Left ventricle myocardium inferior (tissue), 1 donor: ENCODE data around the gene GINS2. TPM values are rescaled to one million over a fixed set of nuclear protein-coding genes. Genes with fewer than 3 reads are reported as not detected.
A peak's percentile ranks its signal among the peaks of the same experiment; 100 is the strongest.

Source experiments
- DNase-seq: peaks from one replicate; pipeline ENCODE4 v3.0.0-alpha.2; 2020
- H3K27ac ChIP-seq: fragments of 200-600 bp; replicated peaks from 2 replicates; pipeline ENCODE4 v1.8.0; 2021
- H3K27me3 ChIP-seq: fragments of 200-600 bp; 2 replicates; pipeline ENCODE4 v1.8.0; 2021; ENCODE audit warnings: low read depth
- H3K36me3 ChIP-seq: fragments of 200-600 bp; 2 replicates; pipeline ENCODE4 v1.8.0; 2021
- H3K4me1 ChIP-seq: fragments of 200-600 bp; 2 replicates; pipeline ENCODE4 v1.8.0; 2021
- H3K4me3 ChIP-seq: fragments of 200-600 bp; 2 replicates; pipeline ENCODE4 v1.8.0; 2021; ENCODE audit warnings: mild to moderate bottlenecking, moderate library complexity
- H3K9me3 ChIP-seq: fragments of 200-600 bp; replicated peaks from 2 replicates; pipeline ENCODE4 v1.8.0; 2021
- CTCF ChIP-seq: fragments of 200-600 bp; IDR thresholded peaks from 2 replicates; pipeline ENCODE4 v1.8.0; 2021; ENCODE audit warnings: antibody characterized with exemption, mild to moderate bottlenecking, borderline replicate concordance
- intact Hi-C: fragments of 100-400 bp; cut with micrococcal nuclease; formaldehyde crosslinking; loops from one replicate; pipeline ENCODE4 v1.11.0; 2022
- total RNA-seq: library from RNA; stranded (reverse); fragmentation: NEBNext Ultra II Directional; extraction: Animal tissue kit (Norgen Biotek cat#: 25700); gene quantifications from one replicate; pipeline ENCODE4 v1.2.1, GENCODE V29; 2021
- donor health status: DM: no; HTN: yes; CAD: no; lungs with severe emphysema.

Gene GINS2
- total RNA-seq, 1 donor from 2014 or later: 0.44 TPM

- H3K4me3 ChIP-seq: no peak overlapping the region
- TF ChIP-seq CTCF: no peak
- intact Hi-C loops: no loop called here
- no peak for DNase-seq
- peaks cover 13% of the 10 kb centered on the region for H3K36me3 ChIP-seq
- no peaks in the 10 kb centered on the region for H3K9me3 ChIP-seq
- no peaks in the 10 kb centered on the region for H3K27me3 ChIP-seq
- H3K27ac ChIP-seq: no peak overlapping the region
- H3K4me1 ChIP-seq: peaks cover 22% of the 10 kb centered on the region
These were observed 11.3 kb downstream of the GINS2 start for GRCh38 chr16:85677383-85677967.

GRCh38 chr16:85676466-85676865 lies 12.3 kb downstream of the GINS2 start:
- Histone ChIP-seq H3K36me3 (peaks cover 23% of the 10 kb centered on the region), H3K27me3 (no peaks in the 10 kb centered on the region), H3K4me1 (peaks cover 22% of the 10 kb centered on the region), H3K27ac (no peak overlapping the region), H3K4me3 (no peak overlapping the region), H3K9me3 (no peaks in the 10 kb centered on the region)
- DNase-seq: no peak
- no peak for TF ChIP-seq CTCF
- intact Hi-C loops: no loop called here

- H3K9me3 ChIP-seq: no peaks in the 10 kb centered on the region
- intact Hi-C loops: no loop called here
- DNase-seq: no peak
- H3K27ac ChIP-seq: no peak overlapping the region
- peaks cover 22% of the 10 kb centered on the region for H3K4me1 ChIP-seq
- peak; percentile 49 for TF ChIP-seq CTCF
- H3K4me3 ChIP-seq: no peak overlapping the region
- H3K36me3 ChIP-seq: peaks cover 31% of the 10 kb centered on the region
- H3K27me3 ChIP-seq: no peaks in the 10 kb centered on the region
These were observed 13.4 kb downstream of the GINS2 start for GRCh38 chr16:85675251-85675874.

GRCh38 chr16:85674828-85675227 lies 13.9 kb downstream of the GINS2 start:
- peaks cover 37% of the 10 kb centered on the region for H3K36me3 ChIP-seq
- H3K4me1 ChIP-seq: peaks cover 22% of the 10 kb centered on the region
- H3K4me3 ChIP-seq: no peak overlapping the region
- peak overlapping the region; percentile 71 for H3K27ac ChIP-seq
- no peak for DNase-seq
- intact Hi-C loops: no loop called here
- TF ChIP-seq CTCF: no peak
- H3K9me3 ChIP-seq: no peaks in the 10 kb centered on the region
- H3K27me3 ChIP-seq: no peaks in the 10 kb centered on the region

- no peaks in the 10 kb centered on the region for H3K27me3 ChIP-seq
- H3K4me3 ChIP-seq: no peak overlapping the region
- peaks cover 41% of the 10 kb centered on the region for H3K36me3 ChIP-seq
- H3K9me3 ChIP-seq: no peaks in the 10 kb centered on the region
- TF ChIP-seq CTCF: no peak
- DNase-seq: no peak
- H3K27ac ChIP-seq: peak overlapping the region; percentile 71
- intact Hi-C loops: no loop called here
- peaks cover 22% of the 10 kb centered on the region for H3K4me1 ChIP-seq
These were observed 14.4 kb downstream of the GINS2 start for GRCh38 chr16:85674418-85674755.
